ENCODE results near the gene NDUFC2.
"Not testable (repeated sequence)": the region's sequence is repeated elsewhere in the genome, so short reads cannot be mapped to it uniquely, and the experiment has no call there.

- TF ChIP-seq, protein P1, sequence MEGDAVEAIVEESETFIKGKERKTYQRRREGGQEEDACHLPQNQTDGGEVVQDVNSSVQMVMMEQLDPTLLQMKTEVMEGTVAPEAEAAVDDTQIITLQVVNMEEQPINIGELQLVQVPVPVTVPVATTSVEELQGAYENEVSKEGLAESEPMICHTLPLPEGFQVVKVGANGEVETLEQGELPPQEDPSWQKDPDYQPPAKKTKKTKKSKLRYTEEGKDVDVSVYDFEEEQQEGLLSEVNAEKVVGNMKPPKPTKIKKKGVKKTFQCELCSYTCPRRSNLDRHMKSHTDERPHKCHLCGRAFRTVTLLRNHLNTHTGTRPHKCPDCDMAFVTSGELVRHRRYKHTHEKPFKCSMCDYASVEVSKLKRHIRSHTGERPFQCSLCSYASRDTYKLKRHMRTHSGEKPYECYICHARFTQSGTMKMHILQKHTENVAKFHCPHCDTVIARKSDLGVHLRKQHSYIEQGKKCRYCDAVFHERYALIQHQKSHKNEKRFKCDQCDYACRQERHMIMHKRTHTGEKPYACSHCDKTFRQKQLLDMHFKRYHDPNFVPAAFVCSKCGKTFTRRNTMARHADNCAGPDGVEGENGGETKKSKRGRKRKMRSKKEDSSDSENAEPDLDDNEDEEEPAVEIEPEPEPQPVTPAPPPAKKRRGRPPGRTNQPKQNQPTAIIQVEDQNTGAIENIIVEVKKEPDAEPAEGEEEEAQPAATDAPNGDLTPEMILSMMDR (IDR thresholded peaks at IDR 0.05; ENCODE audit: low read length): not testable (repeated sequence)
- TF ChIP-seq EZH2 (IDR thresholded peaks at IDR 0.05; ENCODE audit: borderline replicate concordance, low read length): not testable (repeated sequence)
Measured at GRCh38 chr11:78077592-78077991, 2.1 kb downstream of the NDUFC2 start.
